ENCODE measurements around the gene RC3H1.
"Not testable (repeated sequence)": the region's sequence is repeated elsewhere in the genome, so short reads cannot be mapped to it uniquely, and the experiment has no call there.

Gene RC3H1

GRCh38 chr1:174028495-174028894 is 6.3 kb upstream of the RC3H1 start:
- no peak for DNase-seq (ENCODE audit: low read depth in 2 of 2)

GRCh38 chr1:174023440-174023839 is 1.3 kb upstream of the RC3H1 start:
- DNase-seq (ENCODE audit: low read depth in 2 of 2): no peak

- no peak for DNase-seq (ENCODE audit: low read depth in 2 of 2)
These were observed 770 bp upstream of the RC3H1 start for GRCh38 chr1:174022976-174023277.

DNA sequence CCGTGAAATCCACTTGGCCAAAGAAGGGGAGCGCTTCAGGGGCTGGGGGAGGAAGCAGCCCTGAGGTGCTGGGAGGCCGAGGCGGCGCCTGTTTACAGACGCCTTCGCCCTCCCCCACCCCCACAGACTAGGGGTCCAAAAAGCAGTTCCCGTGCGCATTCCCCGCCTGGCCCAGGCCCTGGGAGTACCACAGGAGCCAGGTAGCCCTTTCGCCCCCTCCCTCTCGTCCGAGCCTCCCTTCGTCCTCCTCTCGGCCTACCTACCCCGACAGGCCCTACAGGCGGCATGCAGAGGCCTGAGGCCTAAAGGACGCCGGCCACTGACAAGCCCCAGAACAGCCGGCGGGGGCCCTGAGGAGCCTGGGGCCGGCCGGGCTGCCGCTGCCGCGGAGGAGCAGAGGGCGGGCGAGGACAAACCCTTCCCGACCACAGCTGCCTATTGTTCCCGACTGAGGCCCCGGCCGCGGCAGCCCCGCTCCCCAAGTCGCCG is 522 bp downstream of the RC3H1 start:
- no peak for DNase-seq (ENCODE audit: low read depth in 2 of 2)

DNA sequence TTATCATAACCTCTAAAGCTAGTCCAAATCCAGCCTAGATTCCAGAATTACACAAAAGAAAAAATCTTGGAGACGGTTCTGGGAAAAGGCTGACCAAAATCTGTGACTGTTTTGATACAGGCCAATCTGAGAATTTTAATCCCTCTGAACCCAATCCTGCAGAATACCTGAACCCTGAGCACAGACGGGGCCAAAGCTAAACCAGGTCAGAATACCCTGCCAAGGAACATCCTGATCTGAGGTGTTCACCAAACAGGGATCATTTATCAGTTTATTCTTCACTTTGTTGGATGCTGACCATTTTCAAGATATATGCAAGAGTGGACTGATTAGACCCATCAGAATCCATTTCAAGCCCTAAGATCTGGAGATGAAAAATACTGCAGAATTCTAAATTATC is 3.6 kb downstream of the RC3H1 start:
- DNase-seq (ENCODE audit: low read depth in 2 of 2): no peak

- DNase-seq (ENCODE audit: low read depth in 2 of 2): no peak
These were observed 4.8 kb downstream of the RC3H1 start for GRCh38 chr1:174017231-174017970.

- no peak for DNase-seq (ENCODE audit: low read depth in 2 of 2)
These were observed 8.2 kb downstream of the RC3H1 start for GRCh38 chr1:174013864-174014418.

GRCh38 chr1:174008979-174009378 is 13.2 kb downstream of the RC3H1 start:
- DNase-seq (ENCODE audit: low read depth in 2 of 2): no peak

DNA sequence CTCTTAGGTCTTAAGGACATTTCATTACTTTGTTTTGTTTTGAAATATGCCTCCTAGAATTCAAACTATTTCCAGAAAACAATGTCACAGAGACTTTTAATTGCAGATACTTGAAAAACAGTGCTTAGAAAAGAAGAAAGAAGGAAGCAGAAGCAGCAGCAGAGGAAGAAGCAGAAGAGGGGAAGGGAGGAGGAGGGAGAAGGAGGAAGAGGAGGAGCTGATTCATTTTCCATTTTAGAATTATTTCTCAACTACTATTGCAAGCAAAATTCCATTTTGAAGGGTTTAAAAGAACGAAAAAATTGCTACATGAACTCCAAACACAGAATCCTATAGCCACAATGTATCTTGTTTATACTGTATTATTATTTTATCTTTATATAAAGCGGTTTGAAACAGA is 13.9 kb downstream of the RC3H1 start:
- no peak for DNase-seq (ENCODE audit: low read depth in 2 of 2)

- DNase-seq (ENCODE audit: low read depth in 2 of 2): no peak
These were observed 14.3 kb downstream of the RC3H1 start for GRCh38 chr1:174007851-174008250.

DNA sequence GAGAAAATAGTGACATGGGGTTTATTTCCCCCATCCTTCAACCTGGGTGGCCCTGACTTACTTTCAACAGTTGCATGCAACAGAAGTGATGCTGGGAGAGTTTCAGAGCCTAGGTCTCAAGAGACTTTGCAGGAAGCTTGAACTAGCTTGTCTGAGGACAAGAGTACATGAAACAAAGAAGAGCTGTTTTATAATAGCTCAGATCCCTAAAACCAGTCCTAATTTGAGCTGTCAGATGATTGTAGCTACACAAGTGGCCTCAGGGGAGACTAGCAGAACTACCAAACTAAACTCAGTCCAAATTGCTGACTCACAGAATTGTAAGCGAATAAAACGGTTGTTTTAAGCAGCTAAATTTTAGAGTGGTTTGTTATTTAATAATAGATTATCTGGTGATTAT is 17.1 kb downstream of the RC3H1 start:
- DNase-seq (ENCODE audit: low read depth in 2 of 2): no peak

DNA sequence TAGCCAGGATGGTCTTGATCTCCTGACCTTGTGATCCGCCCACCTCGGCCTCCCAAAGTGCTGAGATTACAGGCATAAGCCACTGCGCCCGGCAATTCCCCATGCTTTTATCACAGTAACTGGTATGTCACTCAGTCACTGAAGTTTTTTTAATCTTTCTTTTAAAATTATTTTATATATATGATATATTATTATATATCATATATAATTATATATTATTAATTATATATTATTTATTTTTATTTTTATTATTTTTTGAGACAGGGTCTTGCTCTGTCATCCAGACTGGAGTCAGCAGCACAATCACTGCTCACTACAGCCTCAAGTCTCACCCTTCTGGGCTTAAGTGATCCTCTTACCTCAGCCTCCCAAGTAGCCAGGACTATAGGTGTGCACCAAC is 18.3 kb downstream of the RC3H1 start:
- no peak for DNase-seq (ENCODE audit: low read depth in 2 of 2)

- DNase-seq (ENCODE audit: low read depth in 2 of 2): no peak
These were observed 20.6 kb downstream of the RC3H1 start for GRCh38 chr1:174001573-174001972.

DNA sequence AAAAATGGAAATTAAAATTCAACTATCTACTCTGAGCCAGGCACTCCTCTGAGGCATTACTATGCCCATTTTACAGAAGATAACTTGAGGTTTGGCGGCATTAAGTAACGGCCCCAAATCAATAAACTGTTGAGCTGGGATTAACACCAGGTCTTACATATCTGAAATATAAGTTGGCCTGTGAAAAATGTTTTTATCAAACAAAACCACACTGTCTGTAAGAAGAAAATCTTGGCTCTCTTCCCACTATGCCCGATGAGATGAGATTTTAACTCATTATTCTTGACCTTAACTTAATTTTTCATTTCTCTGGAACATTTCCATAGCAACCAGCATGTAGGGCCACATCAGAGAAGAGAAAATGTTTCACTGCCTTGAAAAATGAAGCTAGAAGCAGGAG is 21.8 kb downstream of the RC3H1 start:
- no peak for DNase-seq (ENCODE audit: low read depth in 2 of 2)

- no peak for DNase-seq (ENCODE audit: low read depth in 2 of 2)
These were observed 24.4 kb downstream of the RC3H1 start for GRCh38 chr1:173997791-173998190.

DNA sequence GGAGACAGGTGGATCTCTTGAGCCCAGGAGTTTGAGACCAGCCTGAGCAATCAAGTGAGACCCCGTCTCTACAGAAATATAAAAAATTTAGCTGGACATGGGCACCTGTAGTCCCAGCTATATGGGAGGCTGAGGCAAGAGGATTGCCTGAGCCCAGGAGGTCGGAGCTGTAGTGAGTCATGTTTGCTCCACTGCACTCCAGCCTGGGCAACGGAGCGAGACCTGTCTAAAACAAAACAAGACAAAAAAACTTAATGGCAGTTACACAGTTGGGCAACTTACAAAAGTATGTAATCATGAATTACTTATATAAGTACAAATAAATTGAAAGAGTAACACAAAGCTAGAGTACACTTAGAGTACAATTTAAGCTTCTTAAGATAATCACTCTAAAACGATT is 25.2 kb downstream of the RC3H1 start:
- no peak for DNase-seq (ENCODE audit: low read depth in 2 of 2)

DNA sequence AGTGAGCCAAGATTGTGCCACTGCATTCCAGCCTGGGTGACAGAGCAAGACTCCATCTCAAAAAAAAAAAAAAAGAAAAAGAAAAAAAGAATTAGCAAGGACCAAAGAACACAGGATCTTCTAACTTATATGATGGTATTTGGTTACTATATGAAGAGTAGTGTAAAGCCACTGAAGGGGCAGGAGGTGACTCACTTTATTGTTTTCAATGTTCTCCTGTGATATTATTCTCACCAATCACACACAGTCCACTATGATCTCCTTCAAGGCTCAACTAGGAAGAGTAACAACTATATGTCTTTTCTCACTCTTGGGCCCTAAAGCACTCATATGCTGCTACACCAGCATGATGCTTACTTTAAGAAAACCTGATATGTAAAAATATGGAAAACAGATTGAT is 26.7 kb downstream of the RC3H1 start:
- no peak for DNase-seq (ENCODE audit: low read depth in 2 of 2)

- DNase-seq (ENCODE audit: low read depth in 2 of 2): not testable (repeated sequence)
These were observed 28.2 kb downstream of the RC3H1 start for GRCh38 chr1:173993948-173994347.

- no peak for DNase-seq (ENCODE audit: low read depth in 2 of 2)
These were observed 34.1 kb downstream of the RC3H1 start for GRCh38 chr1:173988068-173988467.

DNA sequence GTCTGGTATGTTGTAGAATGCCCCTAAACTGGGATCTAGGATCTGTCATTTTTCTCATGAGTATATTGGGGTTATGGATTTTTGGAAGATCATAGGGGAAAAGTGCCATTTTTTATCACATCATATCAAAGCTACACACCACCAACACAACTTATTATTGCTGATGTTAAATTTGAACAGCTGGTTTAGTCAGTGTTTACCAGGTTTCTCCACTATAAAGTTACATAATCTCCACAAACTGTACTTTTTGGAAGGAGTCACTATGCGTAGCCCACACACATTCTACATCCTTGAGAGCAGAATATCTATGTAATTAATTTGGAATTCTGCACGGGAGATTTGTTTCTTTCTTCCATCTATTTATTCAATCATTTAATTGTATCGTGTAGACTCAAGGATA is 35.2 kb downstream of the RC3H1 start:
- DNase-seq (ENCODE audit: low read depth in 2 of 2): no peak

DNA sequence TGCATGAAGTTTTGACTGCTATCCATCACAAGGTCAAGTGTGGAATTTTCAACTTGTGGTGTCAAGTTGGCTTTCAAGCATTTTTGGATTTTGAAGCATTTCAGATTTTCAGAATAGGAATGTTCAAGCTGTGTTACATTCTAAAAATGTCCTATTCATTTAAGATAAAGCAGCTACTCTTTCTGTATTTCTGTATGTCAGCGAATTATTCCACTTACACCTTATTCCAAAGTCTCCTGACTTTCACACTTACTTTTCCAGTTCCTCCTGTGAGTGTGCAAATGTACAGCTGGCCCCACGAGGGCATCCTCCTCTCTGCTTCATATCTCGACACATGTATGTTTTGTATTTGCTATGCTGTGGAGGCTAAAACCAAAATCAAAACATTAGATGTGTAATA is 51.9 kb downstream of the RC3H1 start:
- no peak for DNase-seq (ENCODE audit: low read depth in 2 of 2)

DNA sequence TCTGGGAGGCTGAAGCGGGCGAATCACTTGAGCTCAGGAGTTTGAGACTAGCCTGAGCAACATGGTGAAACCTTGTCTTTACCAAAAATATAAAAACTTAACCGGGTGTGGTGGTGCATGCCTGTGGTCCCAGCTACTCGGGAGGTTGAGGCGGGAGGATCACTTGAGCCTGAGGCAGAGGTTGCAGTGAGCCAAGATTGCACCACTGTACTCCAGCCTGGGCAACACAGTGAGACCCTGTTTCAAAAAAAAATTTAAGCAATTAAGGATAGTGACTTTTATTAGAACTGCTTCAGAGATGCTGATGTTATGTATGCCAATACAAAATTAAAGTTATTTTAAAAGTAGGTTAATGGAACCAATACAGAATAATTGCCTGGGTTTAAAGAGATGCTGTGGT is 56.3 kb downstream of the RC3H1 start:
- not testable (repeated sequence) for DNase-seq (ENCODE audit: low read depth in 2 of 2)

DNA sequence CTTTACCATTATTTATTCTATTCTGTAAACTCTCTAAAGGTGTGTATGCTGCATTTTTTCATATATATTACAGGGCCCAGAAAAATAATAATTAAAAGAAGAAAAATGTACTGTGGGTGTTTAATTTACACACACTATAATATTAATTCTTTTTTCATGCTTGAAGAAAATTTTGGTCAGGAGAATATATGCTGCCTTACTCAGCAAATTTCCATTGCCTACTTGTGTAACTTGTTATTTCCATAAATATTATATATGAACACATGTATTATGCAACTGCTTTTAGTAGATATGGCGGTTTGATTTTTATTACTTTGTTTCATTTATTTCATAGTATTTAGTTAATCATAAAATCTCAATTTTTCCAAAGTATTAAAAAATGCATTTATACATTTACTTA is 58.7 kb downstream of the RC3H1 start:
- DNase-seq (ENCODE audit: low read depth in 2 of 2): no peak

DNA sequence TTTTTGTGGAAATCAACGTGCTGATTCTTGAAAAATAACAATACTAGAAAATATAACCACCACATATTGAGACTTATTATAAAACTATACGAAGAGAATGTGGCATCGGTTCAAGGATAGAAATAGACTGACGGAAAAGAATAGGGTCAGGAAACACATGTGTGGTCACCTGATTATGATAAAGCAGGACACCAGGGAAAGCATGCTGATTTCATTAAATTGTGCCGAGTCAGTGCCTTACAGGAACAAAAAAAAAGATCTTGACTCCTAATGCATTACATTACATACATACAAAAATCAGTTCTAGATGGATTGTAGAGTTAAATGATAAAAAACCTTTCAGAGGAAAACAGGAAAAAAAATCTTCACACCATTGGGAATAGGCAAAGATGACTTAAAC is 61.5 kb downstream of the RC3H1 start:
- DNase-seq (ENCODE audit: low read depth in 2 of 2): no peak
